Measurements from ENCODE around the gene PRKCE. TPM values are rescaled to one million over a fixed set of nuclear protein-coding genes. Genes with fewer than 3 reads are reported as not detected.

Gene PRKCE
- total RNA-seq, 1 experiment from 2014 or later, result 1.3 TPM

DNA sequence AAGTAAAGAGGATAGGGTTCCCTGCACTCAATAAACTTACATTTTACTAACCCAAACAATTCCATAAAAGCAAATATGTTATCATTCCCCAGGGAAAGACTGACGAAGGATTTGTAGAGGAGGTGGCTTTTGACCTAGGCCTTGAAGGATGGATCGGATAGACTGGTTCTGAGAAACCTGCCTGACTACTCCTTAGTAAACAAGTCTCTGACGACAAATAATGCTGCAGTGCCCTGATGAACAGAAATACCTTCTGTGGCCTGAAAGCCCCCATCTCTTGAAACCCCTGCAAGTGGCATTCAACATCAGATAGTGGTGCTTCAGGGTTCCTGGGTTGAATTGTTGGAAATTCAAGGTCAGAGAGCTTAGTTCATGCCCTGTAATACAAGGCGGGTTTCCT lies 19.2 kb downstream of the PRKCE start:
- DNase-seq, result no peak
- no peaks in the 10 kb centered on the region; the same call in 1 of the 2 replicates for H3K4me1 ChIP-seq (ENCODE audit: insufficient read depth, low read length)
- H3K79me1 ChIP-seq (ENCODE audit: insufficient read depth, low read depth, low read length, poor library complexity, severe bottlenecking), result no peaks in the 10 kb centered on the region
- TF ChIP-seq, protein P1, sequence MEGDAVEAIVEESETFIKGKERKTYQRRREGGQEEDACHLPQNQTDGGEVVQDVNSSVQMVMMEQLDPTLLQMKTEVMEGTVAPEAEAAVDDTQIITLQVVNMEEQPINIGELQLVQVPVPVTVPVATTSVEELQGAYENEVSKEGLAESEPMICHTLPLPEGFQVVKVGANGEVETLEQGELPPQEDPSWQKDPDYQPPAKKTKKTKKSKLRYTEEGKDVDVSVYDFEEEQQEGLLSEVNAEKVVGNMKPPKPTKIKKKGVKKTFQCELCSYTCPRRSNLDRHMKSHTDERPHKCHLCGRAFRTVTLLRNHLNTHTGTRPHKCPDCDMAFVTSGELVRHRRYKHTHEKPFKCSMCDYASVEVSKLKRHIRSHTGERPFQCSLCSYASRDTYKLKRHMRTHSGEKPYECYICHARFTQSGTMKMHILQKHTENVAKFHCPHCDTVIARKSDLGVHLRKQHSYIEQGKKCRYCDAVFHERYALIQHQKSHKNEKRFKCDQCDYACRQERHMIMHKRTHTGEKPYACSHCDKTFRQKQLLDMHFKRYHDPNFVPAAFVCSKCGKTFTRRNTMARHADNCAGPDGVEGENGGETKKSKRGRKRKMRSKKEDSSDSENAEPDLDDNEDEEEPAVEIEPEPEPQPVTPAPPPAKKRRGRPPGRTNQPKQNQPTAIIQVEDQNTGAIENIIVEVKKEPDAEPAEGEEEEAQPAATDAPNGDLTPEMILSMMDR (conservative IDR thresholded peaks at IDR 0.05), result no peak
- no CpG with 5 or more reads among the region's 4 CpGs for WGBS (ENCODE audit: extremely low coverage, insufficient read length, low lambda C conversion rate)
- peaks cover 0 to 5% of the 10 kb centered on the region in 2 experiments; a peak in 1 of 4 replicates for H3K4me1 Mint-ChIP-seq
- H3K9me3 ChIP-seq (ENCODE audit: control insufficient read depth, low read depth, low read length), result no peaks in the 10 kb centered on the region
- no peak overlapping the region; a peak in 2 of 7 replicates for H3K27ac Mint-ChIP-seq
- H2BK120ac ChIP-seq (ENCODE audit: low read depth, low read length, poor library complexity, severe bottlenecking), result no peak overlapping the region
- H4K20me1 ChIP-seq (ENCODE audit: control insufficient read depth, insufficient read depth, insufficient read length), result no peaks in the 10 kb centered on the region
- no peak overlapping the region for H3K18ac ChIP-seq (ENCODE audit: insufficient read length, low read depth, low read length)
- H3K27me3 Mint-ChIP-seq (ENCODE audit: low read depth), result no peaks in the 10 kb centered on the region
- no peak overlapping the region for H3K27ac ChIP-seq (ENCODE audit: insufficient read length, low read depth, low read length)
- H3K36me3 Mint-ChIP-seq (ENCODE audit: insufficient read depth in 1 of 3, low read depth in 3 of 3), result no peaks in the 10 kb centered on the region
- no peak overlapping the region for H3K9ac ChIP-seq (ENCODE audit: extremely low read depth, insufficient read length, low read length)
- no peak overlapping the region for H2BK20ac ChIP-seq (ENCODE audit: low read depth, low read length, poor library complexity, severe bottlenecking)
- no peak overlapping the region for H3K4me3 Mint-ChIP-seq
- no peak overlapping the region for H3T11ph ChIP-seq (ENCODE audit: low read length)
- H4K91ac ChIP-seq (ENCODE audit: insufficient read length, low read depth, low read length), result no peak overlapping the region
- H2BK12ac ChIP-seq (ENCODE audit: insufficient read length, low read depth, low read length), result no peak overlapping the region
- H3K9me3 Mint-ChIP-seq, result no peaks in the 10 kb centered on the region
- no peak overlapping the region for H2BK5ac ChIP-seq (ENCODE audit: insufficient read length, low read length)
- no peak overlapping the region for H2AFZ ChIP-seq (ENCODE audit: low read length)
- H3K4ac ChIP-seq (ENCODE audit: low read depth, low read length), result no peak overlapping the region
- no peak overlapping the region for H4K8ac ChIP-seq (replicated peaks; ENCODE audit: insufficient read length, low read depth, low read length)
- no peak overlapping the region for H3K14ac ChIP-seq (ENCODE audit: insufficient read depth, low read length)
- H3K27me3 ChIP-seq (ENCODE audit: insufficient read depth, low read length), result no peaks in the 10 kb centered on the region
- no peak overlapping the region for H2BK15ac ChIP-seq (ENCODE audit: low read depth, low read length)
- H3K56ac ChIP-seq (ENCODE audit: insufficient read length, low read depth, low read length), result no peak overlapping the region
- no peaks in the 10 kb centered on the region for H3K23me2 ChIP-seq (ENCODE audit: insufficient read length, low read depth, low read length, poor library complexity, severe bottlenecking)
- H4K5ac ChIP-seq (ENCODE audit: insufficient read length, low read depth, low read length), result no peak overlapping the region
- no peak overlapping the region for H3K4me2 ChIP-seq (ENCODE audit: insufficient read depth, insufficient read length, low read length)
- H3K23ac ChIP-seq (ENCODE audit: insufficient read length, low read depth, low read length), result no peak overlapping the region
- no peak overlapping the region for H2AK5ac ChIP-seq (ENCODE audit: insufficient read length, low read length)
- H3K79me2 ChIP-seq (ENCODE audit: insufficient read depth, low read length), result no peaks in the 10 kb centered on the region
